ENCODE results near the gene VARS1.

The VARS1 gene

DNA sequence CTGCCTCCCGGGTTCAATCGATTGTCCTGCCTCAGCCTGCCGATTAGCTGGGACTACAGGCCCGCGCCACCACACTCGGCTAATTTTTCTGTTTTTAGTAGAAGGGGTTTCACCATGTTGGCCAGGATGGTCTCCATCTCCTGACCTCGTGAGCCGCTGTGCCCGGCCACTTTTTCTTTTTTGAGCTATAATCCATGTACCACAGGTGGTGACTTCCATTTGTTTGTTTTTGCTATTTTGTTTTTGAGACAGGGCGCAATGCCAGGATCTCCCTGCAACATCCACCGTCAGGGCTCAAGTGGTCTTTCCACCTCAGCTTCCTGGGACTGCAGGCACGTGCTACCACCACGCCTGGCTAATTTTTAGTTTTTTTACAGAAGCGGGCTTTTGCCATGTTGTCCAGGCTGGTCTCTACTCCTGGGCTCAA lies 40.5 kb upstream of the VARS1 start:
- DNase-seq (ENCODE audit: extremely low read depth, low read depth): no peak

DNA sequence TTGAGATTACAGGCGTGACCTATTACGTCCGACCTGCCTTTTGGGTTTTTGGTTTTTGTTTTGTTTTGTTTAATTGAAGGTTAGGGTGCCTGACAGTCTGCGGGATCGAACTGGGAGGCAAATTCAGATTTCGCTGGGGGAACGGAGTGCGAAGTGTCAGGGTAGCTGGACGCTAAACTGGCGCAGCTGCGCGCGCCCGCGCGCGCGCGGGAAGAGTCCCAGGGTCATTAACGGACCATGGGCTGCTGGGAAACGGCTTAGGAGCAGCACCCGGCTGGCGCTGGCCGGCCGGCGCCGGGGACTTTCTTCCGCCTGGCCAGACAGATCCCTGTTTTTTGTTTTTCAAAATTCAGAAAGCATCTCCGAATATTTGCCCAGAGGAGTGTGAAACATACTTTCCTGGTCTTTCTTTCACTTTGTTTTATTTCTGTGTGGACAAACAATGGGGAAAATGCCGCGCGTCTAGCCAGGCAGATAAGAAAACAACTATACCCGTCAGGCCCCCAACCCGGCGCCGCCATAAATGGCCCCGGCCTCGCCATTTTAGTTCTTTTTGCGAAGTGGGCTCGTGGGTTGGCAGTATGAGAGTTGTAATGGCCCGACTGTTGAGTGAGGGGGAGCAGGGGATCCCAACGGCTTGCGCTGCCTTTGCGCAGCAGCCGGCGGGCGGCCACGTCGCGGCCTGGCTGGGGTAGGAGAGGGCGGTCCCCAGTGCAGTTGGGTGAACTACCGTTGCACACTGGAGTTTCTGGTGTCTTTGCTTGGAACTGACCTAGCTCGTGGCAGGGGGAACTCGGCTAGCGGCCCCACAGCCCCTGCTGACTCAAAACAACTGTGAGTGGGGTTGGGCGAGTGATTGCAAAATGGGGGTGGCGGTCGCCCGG lies 39.1 kb upstream of the VARS1 start:
- DNase-seq (ENCODE audit: extremely low read depth, low read depth): peak; percentile 60
- TF ChIP-seq, protein P1, sequence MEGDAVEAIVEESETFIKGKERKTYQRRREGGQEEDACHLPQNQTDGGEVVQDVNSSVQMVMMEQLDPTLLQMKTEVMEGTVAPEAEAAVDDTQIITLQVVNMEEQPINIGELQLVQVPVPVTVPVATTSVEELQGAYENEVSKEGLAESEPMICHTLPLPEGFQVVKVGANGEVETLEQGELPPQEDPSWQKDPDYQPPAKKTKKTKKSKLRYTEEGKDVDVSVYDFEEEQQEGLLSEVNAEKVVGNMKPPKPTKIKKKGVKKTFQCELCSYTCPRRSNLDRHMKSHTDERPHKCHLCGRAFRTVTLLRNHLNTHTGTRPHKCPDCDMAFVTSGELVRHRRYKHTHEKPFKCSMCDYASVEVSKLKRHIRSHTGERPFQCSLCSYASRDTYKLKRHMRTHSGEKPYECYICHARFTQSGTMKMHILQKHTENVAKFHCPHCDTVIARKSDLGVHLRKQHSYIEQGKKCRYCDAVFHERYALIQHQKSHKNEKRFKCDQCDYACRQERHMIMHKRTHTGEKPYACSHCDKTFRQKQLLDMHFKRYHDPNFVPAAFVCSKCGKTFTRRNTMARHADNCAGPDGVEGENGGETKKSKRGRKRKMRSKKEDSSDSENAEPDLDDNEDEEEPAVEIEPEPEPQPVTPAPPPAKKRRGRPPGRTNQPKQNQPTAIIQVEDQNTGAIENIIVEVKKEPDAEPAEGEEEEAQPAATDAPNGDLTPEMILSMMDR (IDR thresholded peaks at IDR 0.05; ENCODE audit: low read depth, low read length): no peak

More for the DNA sequence above, 40.5 kb upstream of the VARS1 start:
- TF ChIP-seq, protein P1 (IDR thresholded peaks at IDR 0.05; ENCODE audit: low read depth, low read length): no peak

DNA sequence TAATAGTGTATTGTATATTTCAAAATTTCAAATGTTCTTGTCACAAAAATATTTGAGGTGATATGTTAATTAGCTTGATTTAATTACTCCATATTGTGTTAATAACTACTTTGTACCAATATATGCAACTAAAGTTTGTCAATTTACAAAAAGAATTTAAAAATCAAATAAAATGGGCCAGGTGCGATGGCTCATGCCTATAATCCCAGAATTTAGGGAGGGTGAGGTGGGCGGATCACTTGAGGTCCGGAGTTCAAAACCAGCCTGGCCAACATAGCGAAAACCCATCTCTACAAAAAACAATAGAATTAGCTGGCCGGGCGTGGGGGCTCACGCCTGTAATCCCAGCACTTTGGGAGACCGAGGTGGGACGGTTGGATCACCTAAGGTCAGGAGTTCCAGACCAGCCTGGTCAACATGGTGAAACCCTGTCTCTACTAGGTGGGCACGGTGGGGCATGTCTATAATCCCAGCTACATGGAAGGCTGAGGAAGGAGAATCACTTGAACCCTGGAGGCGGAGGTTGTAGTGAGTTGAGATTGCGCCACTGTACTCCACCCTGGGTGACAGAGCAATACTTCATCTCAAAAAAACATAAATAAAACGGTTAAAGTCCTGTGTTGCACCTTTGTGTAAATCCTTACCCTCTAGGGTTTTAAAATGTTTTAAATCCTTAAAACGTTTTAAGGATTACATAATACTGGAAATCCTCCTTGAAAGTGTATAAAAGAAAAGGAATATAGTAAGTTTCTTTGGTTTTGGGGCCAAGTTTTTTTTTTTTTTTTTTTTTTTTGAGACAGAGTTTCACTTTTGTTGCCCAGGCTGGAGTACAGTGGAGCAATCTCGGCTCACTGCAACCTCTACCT lies 36.0 kb upstream of the VARS1 start:
- TF ChIP-seq, protein P1 (IDR thresholded peaks at IDR 0.05; ENCODE audit: low read depth, low read length): no peak

GRCh38 chr6:31830886-31831335 lies 35.4 kb upstream of the VARS1 start:
- TF ChIP-seq, protein P1 (IDR thresholded peaks at IDR 0.05; ENCODE audit: low read depth, low read length): no peak
- DNase-seq (ENCODE audit: extremely low read depth, low read depth): no peak

More for the DNA sequence above, 36.0 kb upstream of the VARS1 start:
- DNase-seq (ENCODE audit: extremely low read depth, low read depth): no peak

DNA sequence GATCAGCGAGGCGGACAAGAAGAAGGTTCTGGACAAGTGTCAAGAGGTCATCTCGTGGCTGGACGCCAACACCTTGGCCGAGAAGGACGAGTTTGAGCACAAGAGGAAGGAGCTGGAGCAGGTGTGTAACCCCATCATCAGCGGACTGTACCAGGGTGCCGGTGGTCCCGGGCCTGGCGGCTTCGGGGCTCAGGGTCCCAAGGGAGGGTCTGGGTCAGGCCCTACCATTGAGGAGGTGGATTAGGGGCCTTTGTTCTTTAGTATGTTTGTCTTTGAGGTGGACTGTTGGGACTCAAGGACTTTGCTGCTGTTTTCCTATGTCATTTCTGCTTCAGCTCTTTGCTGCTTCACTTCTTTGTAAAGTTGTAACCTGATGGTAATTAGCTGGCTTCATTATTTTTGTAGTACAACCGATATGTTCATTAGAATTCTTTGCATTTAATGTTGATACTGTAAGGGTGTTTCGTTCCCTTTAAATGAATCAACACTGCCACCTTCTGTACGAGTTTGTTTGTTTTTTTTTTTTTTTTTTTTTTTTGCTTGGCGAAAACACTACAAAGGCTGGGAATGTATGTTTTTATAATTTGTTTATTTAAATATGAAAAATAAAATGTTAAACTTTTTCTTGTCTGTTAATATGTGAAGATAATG lies 34.2 kb upstream of the VARS1 start:
- no peak for DNase-seq (ENCODE audit: extremely low read depth, low read depth)
- TF ChIP-seq, protein P1 (IDR thresholded peaks at IDR 0.05; ENCODE audit: low read depth, low read length): peak; percentile 29

- DNase-seq (ENCODE audit: extremely low read depth, low read depth): peak; percentile 99
- TF ChIP-seq, protein P1 (IDR thresholded peaks at IDR 0.05; ENCODE audit: low read depth, low read length): no peak
Observed at GRCh38 chr6:31827286-31828079, 31.9 kb upstream of the VARS1 start, which contains the start of gene HSPA1B. Gene HSPA1B (plus strand): TSS chr6:31827738. CDS start chr6:31827951, 213 bp downstream.

Data from AG09319 (cell line).